HG02678 (cell line): Measurements from ENCODE around the gene PIM1.
"Not testable (repeated sequence)": the region's sequence is repeated elsewhere in the genome, so short reads cannot be mapped to it uniquely, and the experiment has no call there.

ENCODE experiments used
- ATAC-seq: cut with Tn5 transposase; IDR thresholded peaks from one replicate; pipeline ENCODE4 v1.9.1; 2021; ENCODE audit warnings: mild to moderate bottlenecking, moderate library complexity; ENCODE audit not compliant: unreplicated experiment

PIM1 gene

GRCh38 chr6:37185949-37186720, 16.2 kb downstream of the PIM1 start:
- ATAC-seq = not testable (repeated sequence)

- no peak for ATAC-seq
These were observed 17.5 kb downstream of the PIM1 start for GRCh38 chr6:37187321-37188022.

GRCh38 chr6:37188962-37189510, 19.1 kb downstream of the PIM1 start:
- no peak for ATAC-seq

GRCh38 chr6:37190159-37190535, 20.2 kb downstream of the PIM1 start:
- no peak for ATAC-seq

- ATAC-seq = no peak
These were observed 22.7 kb downstream of the PIM1 start for GRCh38 chr6:37192666-37193065.

- ATAC-seq = not testable (repeated sequence)
These were observed 24.9 kb downstream of the PIM1 start for GRCh38 chr6:37194886-37195285.

GRCh38 chr6:37196451-37196850, 26.5 kb downstream of the PIM1 start:
- ATAC-seq = not testable (repeated sequence)

- ATAC-seq = no peak
These were observed 30.1 kb downstream of the PIM1 start for GRCh38 chr6:37200085-37200484.

GRCh38 chr6:37201726-37202125, 31.8 kb downstream of the PIM1 start:
- ATAC-seq = no peak

GRCh38 chr6:37202788-37203491, 33.0 kb downstream of the PIM1 start:
- no peak for ATAC-seq

GRCh38 chr6:37204014-37204751, 34.2 kb downstream of the PIM1 start:
- no peak for ATAC-seq

GRCh38 chr6:37205175-37205996, 35.4 kb downstream of the PIM1 start:
- ATAC-seq = no peak

- no peak for ATAC-seq
These were observed 36.0 kb downstream of the PIM1 start for GRCh38 chr6:37205997-37206340.

GRCh38 chr6:37206622-37207021, 36.7 kb downstream of the PIM1 start:
- ATAC-seq = no peak

- ATAC-seq = no peak
These were observed 38.0 kb downstream of the PIM1 start for GRCh38 chr6:37207903-37208456.

GRCh38 chr6:37208793-37209192, 38.8 kb downstream of the PIM1 start:
- ATAC-seq = no peak

- no peak for ATAC-seq
These were observed 39.7 kb downstream of the PIM1 start for GRCh38 chr6:37209461-37210205.

- ATAC-seq = no peak
These were observed 40.5 kb downstream of the PIM1 start for GRCh38 chr6:37210313-37210968.

- no peak for ATAC-seq
These were observed 42.3 kb downstream of the PIM1 start for GRCh38 chr6:37212268-37212667.
